Measurements from ENCODE around the gene CISD1.

GRCh38 chr10:58335306-58336005 lies 66.5 kb downstream of the CISD1 start:
- TF ChIP-seq CTCF (IDR thresholded peaks at IDR 0.05) (no peak), POLR2A (IDR thresholded peaks at IDR 0.05) (no peak)
